Liver (tissue), 3 donors: ENCODE measurements around the gene F13A1.

Experiments used
- EGR1 ChIP-seq, 2 donors: IDR thresholded peaks; 2 replicates each; pipeline ENCODE4 v1.6.1; 2016 to 2018; ENCODE audit warnings: antibody characterized with exemption in 2 of 2, low read depth in 2 of 2
- FOXA1 ChIP-seq: IDR thresholded peaks from 2 replicates; pipeline ENCODE4 v1.6.1; 2016; ENCODE audit warnings: antibody characterized with exemption
- GABPA ChIP-seq, 2 donors: IDR thresholded peaks in 1 of 2; conservative IDR thresholded peaks in 1 of 2; 2 replicates each; pipeline ENCODE4 v1.6.1; 2016; ENCODE audit warnings: antibody characterized with exemption in 2 of 2, mild to moderate bottlenecking in 1 of 2, moderate library complexity in 1 of 2
- HNF4G ChIP-seq: IDR thresholded peaks from 2 replicates; pipeline ENCODE4 v1.6.1; 2016; ENCODE audit warnings: antibody characterized with exemption
- JUND ChIP-seq, 2 donors: IDR thresholded peaks; 2 replicates each; pipeline ENCODE4 v1.6.1; 2016; ENCODE audit warnings: antibody characterized with exemption in 2 of 2
- RAD21 ChIP-seq, 2 donors: IDR thresholded peaks; 2 replicates each; pipeline ENCODE4 v1.6.1; 2016; ENCODE audit warnings: antibody characterized with exemption in 2 of 2, mild to moderate bottlenecking in 2 of 2
- SP1 ChIP-seq: IDR thresholded peaks from 2 replicates; pipeline ENCODE4 v1.6.1; 2018; ENCODE audit warnings: antibody characterized with exemption, mild to moderate bottlenecking
- YY1 ChIP-seq: IDR thresholded peaks from 2 replicates; pipeline ENCODE4 v1.6.1; 2016; ENCODE audit warnings: antibody characterized with exemption, mild to moderate bottlenecking
- TF ChIP-seq, protein P1 (sequence below): IDR thresholded peaks from 2 replicates; pipeline ENCODE4 v1.6.1; 2016; ENCODE audit warnings: antibody characterized with exemption, mild to moderate bottlenecking
- TF ChIP-seq, protein P2 (sequence below): fragments of 150-350 bp; IDR thresholded peaks from 2 replicates; pipeline ENCODE4 v1.5.1; 2017; ENCODE audit warnings: improper control_type of control experiment, low read depth, low read length; ENCODE audit not compliant: missing input control
- TF ChIP-seq, protein P3 (sequence below): IDR thresholded peaks from 2 replicates; pipeline ENCODE4 v1.6.1; 2016; ENCODE audit warnings: antibody characterized with exemption
- TF ChIP-seq, protein P4 (sequence below): IDR thresholded peaks from 2 replicates; pipeline ENCODE4 v1.6.1; 2016; ENCODE audit warnings: antibody characterized with exemption
- donor health status: healthy.
- donor health status: healthy.

DNA sequence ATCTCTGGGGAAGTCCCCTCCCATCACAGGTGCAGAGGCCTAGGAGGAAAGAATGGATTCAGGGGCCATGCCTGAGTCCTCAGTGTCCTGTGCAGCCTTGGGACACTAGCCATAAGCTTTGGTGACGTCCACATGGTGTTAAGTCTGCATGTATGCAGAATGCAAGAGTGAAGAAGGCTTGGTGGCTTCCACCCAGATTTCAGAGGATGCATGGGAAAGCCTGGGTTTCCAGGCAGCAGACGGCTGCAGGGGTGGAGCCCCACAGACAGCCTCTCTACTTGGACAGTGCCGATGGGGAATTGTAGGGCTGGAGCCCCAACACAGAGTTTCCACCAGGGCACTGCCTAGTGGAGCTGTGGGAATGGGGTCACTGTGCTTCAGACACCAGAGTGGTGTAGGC, 196.7 kb downstream of the F13A1 start:
- TF ChIP-seq, protein P1, sequence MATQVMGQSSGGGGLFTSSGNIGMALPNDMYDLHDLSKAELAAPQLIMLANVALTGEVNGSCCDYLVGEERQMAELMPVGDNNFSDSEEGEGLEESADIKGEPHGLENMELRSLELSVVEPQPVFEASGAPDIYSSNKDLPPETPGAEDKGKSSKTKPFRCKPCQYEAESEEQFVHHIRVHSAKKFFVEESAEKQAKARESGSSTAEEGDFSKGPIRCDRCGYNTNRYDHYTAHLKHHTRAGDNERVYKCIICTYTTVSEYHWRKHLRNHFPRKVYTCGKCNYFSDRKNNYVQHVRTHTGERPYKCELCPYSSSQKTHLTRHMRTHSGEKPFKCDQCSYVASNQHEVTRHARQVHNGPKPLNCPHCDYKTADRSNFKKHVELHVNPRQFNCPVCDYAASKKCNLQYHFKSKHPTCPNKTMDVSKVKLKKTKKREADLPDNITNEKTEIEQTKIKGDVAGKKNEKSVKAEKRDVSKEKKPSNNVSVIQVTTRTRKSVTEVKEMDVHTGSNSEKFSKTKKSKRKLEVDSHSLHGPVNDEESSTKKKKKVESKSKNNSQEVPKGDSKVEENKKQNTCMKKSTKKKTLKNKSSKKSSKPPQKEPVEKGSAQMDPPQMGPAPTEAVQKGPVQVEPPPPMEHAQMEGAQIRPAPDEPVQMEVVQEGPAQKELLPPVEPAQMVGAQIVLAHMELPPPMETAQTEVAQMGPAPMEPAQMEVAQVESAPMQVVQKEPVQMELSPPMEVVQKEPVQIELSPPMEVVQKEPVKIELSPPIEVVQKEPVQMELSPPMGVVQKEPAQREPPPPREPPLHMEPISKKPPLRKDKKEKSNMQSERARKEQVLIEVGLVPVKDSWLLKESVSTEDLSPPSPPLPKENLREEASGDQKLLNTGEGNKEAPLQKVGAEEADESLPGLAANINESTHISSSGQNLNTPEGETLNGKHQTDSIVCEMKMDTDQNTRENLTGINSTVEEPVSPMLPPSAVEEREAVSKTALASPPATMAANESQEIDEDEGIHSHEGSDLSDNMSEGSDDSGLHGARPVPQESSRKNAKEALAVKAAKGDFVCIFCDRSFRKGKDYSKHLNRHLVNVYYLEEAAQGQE = no peak
- TF ChIP-seq, protein P2, sequence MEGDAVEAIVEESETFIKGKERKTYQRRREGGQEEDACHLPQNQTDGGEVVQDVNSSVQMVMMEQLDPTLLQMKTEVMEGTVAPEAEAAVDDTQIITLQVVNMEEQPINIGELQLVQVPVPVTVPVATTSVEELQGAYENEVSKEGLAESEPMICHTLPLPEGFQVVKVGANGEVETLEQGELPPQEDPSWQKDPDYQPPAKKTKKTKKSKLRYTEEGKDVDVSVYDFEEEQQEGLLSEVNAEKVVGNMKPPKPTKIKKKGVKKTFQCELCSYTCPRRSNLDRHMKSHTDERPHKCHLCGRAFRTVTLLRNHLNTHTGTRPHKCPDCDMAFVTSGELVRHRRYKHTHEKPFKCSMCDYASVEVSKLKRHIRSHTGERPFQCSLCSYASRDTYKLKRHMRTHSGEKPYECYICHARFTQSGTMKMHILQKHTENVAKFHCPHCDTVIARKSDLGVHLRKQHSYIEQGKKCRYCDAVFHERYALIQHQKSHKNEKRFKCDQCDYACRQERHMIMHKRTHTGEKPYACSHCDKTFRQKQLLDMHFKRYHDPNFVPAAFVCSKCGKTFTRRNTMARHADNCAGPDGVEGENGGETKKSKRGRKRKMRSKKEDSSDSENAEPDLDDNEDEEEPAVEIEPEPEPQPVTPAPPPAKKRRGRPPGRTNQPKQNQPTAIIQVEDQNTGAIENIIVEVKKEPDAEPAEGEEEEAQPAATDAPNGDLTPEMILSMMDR = no peak
- no peak for TF ChIP-seq SP1
- no peak for TF ChIP-seq HNF4G
- TF ChIP-seq EGR1 (IDR thresholded peaks at IDR 0.05; ENCODE audit: low read depth in 2 of 2) = no peak
- TF ChIP-seq GABPA (IDR thresholded peaks at IDR 0.05 in 1 of 2, conservative IDR thresholded peaks at IDR 0.05 in 1 of 2) = no peak
- TF ChIP-seq, protein P3, sequence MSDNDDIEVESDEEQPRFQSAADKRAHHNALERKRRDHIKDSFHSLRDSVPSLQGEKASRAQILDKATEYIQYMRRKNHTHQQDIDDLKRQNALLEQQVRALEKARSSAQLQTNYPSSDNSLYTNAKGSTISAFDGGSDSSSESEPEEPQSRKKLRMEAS = no peak
- TF ChIP-seq, protein P4, sequence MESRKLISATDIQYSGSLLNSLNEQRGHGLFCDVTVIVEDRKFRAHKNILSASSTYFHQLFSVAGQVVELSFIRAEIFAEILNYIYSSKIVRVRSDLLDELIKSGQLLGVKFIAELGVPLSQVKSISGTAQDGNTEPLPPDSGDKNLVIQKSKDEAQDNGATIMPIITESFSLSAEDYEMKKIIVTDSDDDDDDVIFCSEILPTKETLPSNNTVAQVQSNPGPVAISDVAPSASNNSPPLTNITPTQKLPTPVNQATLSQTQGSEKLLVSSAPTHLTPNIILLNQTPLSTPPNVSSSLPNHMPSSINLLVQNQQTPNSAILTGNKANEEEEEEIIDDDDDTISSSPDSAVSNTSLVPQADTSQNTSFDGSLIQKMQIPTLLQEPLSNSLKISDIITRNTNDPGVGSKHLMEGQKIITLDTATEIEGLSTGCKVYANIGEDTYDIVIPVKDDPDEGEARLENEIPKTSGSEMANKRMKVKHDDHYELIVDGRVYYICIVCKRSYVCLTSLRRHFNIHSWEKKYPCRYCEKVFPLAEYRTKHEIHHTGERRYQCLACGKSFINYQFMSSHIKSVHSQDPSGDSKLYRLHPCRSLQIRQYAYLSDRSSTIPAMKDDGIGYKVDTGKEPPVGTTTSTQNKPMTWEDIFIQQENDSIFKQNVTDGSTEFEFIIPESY = no peak
- no peak for TF ChIP-seq FOXA1
- TF ChIP-seq YY1 = no peak
- no peak for TF ChIP-seq RAD21 (IDR thresholded peaks at IDR 0.05)
- TF ChIP-seq JUND (IDR thresholded peaks at IDR 0.05) = no peak
